Effector memory CD4-positive, alpha-beta T cell (primary cell): ENCODE results near the gene ANGPTL4.
A peak's percentile ranks its signal among the peaks of the same experiment; 100 is the strongest.

Experiments used
- DNase-seq, 3 donors: peaks; one replicate each; pipeline ENCODE4 v3.0.0-alpha.2; 2020
- H3K27ac ChIP-seq: 2 replicates; pipeline ENCODE4 v1.7.0; 2013; ENCODE audit warnings: mild to moderate bottlenecking, low read length, moderate library complexity; ENCODE audit not compliant: insufficient read depth, poor library complexity, severe bottlenecking
- H3K27me3 ChIP-seq: replicated peaks from 2 replicates; pipeline ENCODE4 v1.7.0; 2013; ENCODE audit warnings: mild to moderate bottlenecking, low read length; ENCODE audit not compliant: insufficient read depth, control insufficient read depth, poor library complexity, severe bottlenecking
- H3K36me3 ChIP-seq: 2 replicates; pipeline ENCODE4 v1.7.0; 2013; ENCODE audit warnings: mild to moderate bottlenecking, low read length, moderate library complexity; ENCODE audit not compliant: control insufficient read depth, insufficient read depth
- H3K4me1 ChIP-seq: 2 replicates; pipeline ENCODE4 v1.7.0; 2013; ENCODE audit warnings: low read length, mild to moderate bottlenecking; ENCODE audit not compliant: control insufficient read depth, insufficient read depth, poor library complexity, severe bottlenecking
- H3K4me3 ChIP-seq: 2 replicates; pipeline ENCODE4 v1.7.0; 2013; ENCODE audit warnings: low read length, low read depth, mild to moderate bottlenecking; ENCODE audit not compliant: insufficient read depth, poor library complexity, severe bottlenecking
- H3K9me3 ChIP-seq: 2 replicates; pipeline ENCODE4 v1.7.0; 2013; ENCODE audit warnings: mild to moderate bottlenecking, low read length, moderate library complexity; ENCODE audit not compliant: control insufficient read depth

Gene ANGPTL4

DNA sequence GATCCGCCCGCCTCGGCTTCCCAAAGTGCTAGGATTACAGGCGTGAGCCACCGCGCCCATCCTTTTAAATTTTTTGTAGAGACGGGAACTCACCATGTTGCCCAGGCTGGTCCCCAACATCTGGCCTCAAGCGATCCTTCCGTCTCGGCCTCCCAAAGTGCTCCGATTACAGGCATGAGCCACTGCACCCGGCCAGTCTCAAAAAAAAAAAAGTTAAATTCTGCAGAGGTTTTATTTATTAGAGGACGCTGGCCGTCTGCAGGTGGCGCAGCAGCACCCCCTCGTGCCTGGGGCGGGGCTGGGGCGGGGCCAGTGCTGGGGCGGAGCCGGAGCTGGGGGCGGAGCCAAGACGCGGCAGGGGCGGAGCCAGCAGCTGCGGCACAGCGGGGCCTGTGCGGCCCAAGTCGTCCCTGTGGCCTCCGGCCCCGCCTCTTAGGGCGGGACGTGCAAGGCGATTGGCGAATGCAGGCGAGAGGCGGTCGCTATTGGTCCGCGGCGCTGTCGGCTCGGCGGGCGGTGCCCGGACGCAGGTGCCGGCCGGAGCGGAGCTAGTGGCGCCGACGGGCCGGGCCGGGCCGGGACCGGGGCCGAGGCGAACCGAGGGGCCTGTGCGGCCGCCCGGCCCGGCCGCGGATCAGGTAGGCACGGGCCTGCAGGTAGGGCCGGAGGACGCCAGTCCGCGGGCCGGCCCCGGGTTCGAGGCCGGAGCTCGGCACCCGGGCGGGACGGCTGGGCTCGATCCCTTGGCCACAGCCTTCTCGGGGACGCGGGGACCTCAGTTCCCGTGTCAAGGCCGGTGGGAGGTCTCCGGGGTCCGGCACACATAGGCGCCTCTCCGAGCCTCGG is 49.1 kb downstream of the ANGPTL4 start, which contains the start of gene MARCHF2:
Gene MARCHF2, plus strand, starts transcription at position 523 of the 846 bp plus-strand sequence. CDS start 8,536 bp downstream, outside the sequence.
- H3K27ac ChIP-seq: peak within 1 kb of the TSS; percentile 35

DNA sequence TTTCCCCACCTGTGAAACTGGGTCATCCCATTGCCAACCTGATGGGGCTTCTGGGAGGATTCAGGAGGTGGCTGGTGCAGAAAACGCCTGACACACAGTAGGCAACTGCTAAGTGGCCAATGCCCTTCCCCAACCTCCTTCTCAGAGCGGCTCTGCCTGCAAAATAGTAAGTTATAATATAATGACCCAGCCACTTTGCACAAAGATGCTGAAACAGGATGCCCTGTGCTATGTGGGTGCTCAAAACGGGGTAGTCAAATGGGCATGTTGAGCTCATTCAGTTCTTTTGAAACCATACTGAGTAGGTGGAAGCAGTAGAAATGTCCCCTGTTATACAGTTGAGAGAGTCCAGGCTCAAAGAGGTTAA is 49.7 kb downstream of the ANGPTL4 start:
- no peak for DNase-seq
- peak overlapping the region; percentile 67 for H3K4me3 ChIP-seq
- H3K9me3 ChIP-seq: no peaks in the 10 kb centered on the region
- peak overlapping the region; percentile 35 for H3K27ac ChIP-seq
- H3K36me3 ChIP-seq: no peaks in the 10 kb centered on the region
- H3K4me1 ChIP-seq: peaks cover 7% of the 10 kb centered on the region
- H3K27me3 ChIP-seq: no peaks in the 10 kb centered on the region

More for the DNA sequence above, 49.1 kb downstream of the ANGPTL4 start, which contains the start of gene MARCHF2:
- Histone ChIP-seq H3K4me1 (peaks cover 7% of the 10 kb centered on the region), H3K4me3 (peak within 1 kb of the TSS; percentile 67), H3K27me3 (no peaks in the 10 kb centered on the region), H3K9me3 (no peaks in the 10 kb centered on the region), H3K36me3 (no peaks in the 10 kb centered on the region)
- peak; percentile 93 to 97 (median 94) for DNase-seq

DNA sequence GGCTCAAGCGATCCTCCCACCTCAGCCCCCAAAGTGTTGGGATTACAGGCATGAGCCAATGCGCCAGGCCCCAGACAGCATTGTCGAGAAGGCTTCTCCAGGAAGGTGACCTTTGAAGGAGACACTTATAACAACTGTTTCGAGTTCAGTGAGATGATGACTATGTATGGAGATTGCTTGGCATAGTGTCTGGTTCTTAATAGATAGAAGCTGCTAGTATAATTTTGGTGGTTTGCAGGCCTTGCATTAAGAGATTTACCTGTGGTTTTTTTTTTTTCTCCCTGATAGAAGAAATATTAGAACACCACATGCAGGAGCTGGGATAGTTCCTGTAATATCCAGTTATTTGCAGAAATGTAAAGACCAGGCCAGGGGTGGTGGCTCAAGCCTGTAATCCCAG is 52.8 kb downstream of the ANGPTL4 start:
- Histone ChIP-seq H3K27me3 (no peaks in the 10 kb centered on the region), H3K27ac (no peak overlapping the region), H3K4me1 (peaks cover 7% of the 10 kb centered on the region), H3K36me3 (no peaks in the 10 kb centered on the region), H3K4me3 (no peak overlapping the region), H3K9me3 (no peaks in the 10 kb centered on the region)
- no peak for DNase-seq

DNA sequence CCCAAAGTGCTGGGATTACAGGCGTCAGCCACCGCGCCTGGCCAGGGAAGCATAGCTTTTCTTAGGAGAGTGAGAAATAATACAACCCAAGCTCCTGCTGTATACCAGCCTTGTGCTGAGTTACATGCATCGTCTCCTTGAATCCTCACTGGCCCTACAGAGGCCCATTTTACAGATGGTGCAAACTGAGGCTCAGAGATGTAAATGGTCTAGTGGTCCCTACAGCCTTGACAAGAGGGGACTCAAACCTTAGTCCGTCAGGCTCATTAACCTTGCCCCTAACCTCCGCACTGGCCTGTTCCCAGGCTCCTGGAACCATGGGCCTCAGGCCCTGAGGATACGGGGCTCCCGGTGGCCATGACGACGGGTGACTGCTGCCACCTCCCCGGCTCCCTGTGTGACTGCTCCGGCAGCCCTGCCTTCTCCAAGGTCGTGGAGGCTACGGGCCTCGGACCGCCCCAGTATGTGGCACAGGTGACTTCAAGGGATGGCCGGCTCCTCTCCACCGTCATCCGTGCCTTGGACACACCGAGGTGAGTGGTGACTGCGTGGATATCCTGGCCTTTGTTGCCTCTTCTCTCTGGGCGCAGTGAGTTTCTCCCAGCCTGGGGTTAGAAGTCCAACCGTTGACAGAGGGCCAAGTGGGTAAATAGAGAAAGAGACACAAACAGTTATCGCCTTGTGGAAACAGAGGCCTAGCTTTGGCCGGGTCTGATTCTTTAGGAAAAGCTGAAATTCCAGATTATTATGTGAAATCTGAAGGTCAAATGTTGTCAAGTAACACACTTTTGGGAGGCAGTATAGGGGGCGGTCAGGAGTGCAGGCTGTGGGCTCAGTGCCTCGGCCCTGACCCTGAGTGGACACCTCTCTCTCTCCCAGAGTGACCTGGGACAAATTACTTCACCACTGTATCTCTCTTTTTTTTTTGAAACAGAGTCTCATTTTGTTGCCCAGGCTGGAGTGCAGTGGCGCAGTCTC is 57.8 kb downstream of the ANGPTL4 start:
- Histone ChIP-seq H3K4me1 (no peaks in the 10 kb centered on the region), H3K36me3 (peaks cover 9% of the 10 kb centered on the region), H3K4me3 (no peak overlapping the region), H3K27ac (no peak overlapping the region), H3K9me3 (no peaks in the 10 kb centered on the region), H3K27me3 (no peaks in the 10 kb centered on the region)
- DNase-seq: no peak

DNA sequence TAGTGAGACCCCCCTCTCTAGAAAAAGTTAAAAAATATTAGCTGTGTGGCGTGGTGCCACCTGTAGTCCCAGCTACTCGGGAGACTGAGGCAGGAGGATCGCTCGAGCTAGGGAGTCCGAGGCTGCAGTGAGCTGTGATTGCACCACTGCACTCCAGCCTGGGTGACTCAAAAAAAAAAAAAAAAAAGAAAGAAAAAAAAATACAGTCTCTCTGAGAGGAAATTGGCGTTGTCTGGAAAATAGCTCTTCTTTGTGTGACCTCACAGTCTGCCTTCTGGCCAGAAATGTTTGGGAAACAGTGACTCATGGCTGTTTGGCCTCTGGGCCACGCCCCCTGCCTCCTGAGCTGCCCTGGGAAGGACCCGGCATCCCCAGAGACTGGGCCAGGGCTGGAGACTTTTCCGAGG is 59.9 kb downstream of the ANGPTL4 start:
- Histone ChIP-seq H3K27ac (no peak overlapping the region), H3K9me3 (no peaks in the 10 kb centered on the region), H3K27me3 (no peaks in the 10 kb centered on the region), H3K36me3 (peaks cover 9% of the 10 kb centered on the region), H3K4me3 (no peak overlapping the region), H3K4me1 (no peaks in the 10 kb centered on the region)
- no peak for DNase-seq
